HepG2 (cell line): ENCODE data around the gene HAT1. TPM values are rescaled to one million over a fixed set of nuclear protein-coding genes. Genes with fewer than 3 reads are reported as not detected.

Experiments
- AHR ChIP-seq: IDR thresholded peaks from 2 replicates; pipeline ENCODE4 v1.6.1; 2018; ENCODE audit warnings: missing genetic modification reagents, missing compliant biosample characterization
- DPF2 ChIP-seq: sonication (generic); formaldehyde crosslinking; IDR thresholded peaks from 2 replicates; pipeline ENCODE4 v1.4.0; 2020; ENCODE audit warnings: mild to moderate bottlenecking, low read depth, missing genetic modification reagents, borderline replicate concordance
- FIP1L1 ChIP-seq: fragments of 200-400 bp; formaldehyde crosslinking; IDR thresholded peaks from 2 replicates; pipeline ENCODE4 v1.6.1; 2018; ENCODE audit warnings: low read depth, mild to moderate bottlenecking, low read length, moderate library complexity, borderline replicate concordance; ENCODE audit not compliant: insufficient read depth
- GPBP1L1 ChIP-seq: sonication (generic); formaldehyde crosslinking; IDR thresholded peaks from 2 replicates; pipeline ENCODE4 v1.5.0; 2020; ENCODE audit warnings: mild to moderate bottlenecking, missing genetic modification reagents
- HES4 ChIP-seq: sonication (generic); formaldehyde crosslinking; IDR thresholded peaks from 2 replicates; pipeline ENCODE4 v1.9.0; 2021; ENCODE audit warnings: mild to moderate bottlenecking, missing genetic modification reagents, borderline replicate concordance
- JARID2 ChIP-seq: sonication (generic); formaldehyde crosslinking; IDR thresholded peaks from 2 replicates; pipeline ENCODE4 v1.8.1; 2023; ENCODE audit warnings: missing genetic modification reagents, inconsistent platforms; ENCODE audit not compliant: insufficient replicate concordance
- KMT2B ChIP-seq: IDR thresholded peaks from 2 replicates; pipeline ENCODE4 v1.6.1; 2016; ENCODE audit warnings: missing genetic modification reagents, missing compliant biosample characterization
- NAIF1 ChIP-seq: sonication (generic); formaldehyde crosslinking; IDR thresholded peaks from 2 replicates; pipeline ENCODE4 v1.5.0; 2020; ENCODE audit warnings: mild to moderate bottlenecking, missing genetic modification reagents, borderline replicate concordance
- PHF5A ChIP-seq: IDR thresholded peaks from one replicate; pipeline ENCODE4 v1.6.1; 2018; ENCODE audit warnings: low read depth, missing genetic modification reagents; ENCODE audit not compliant: unreplicated experiment
- POLR2G ChIP-seq: fragments of 200-400 bp; formaldehyde crosslinking; IDR thresholded peaks from 2 replicates; pipeline ENCODE4 v1.6.1; 2018; ENCODE audit warnings: mild to moderate bottlenecking, low read depth, low read length, moderate library complexity
- PREB ChIP-seq: sonication (generic); formaldehyde crosslinking; IDR thresholded peaks from 2 replicates; pipeline ENCODE4 v1.4.0; 2020; ENCODE audit warnings: missing genetic modification reagents
- ZBTB46 ChIP-seq: sonication (generic); formaldehyde crosslinking; IDR thresholded peaks from 2 replicates; pipeline ENCODE4 v1.4.0; 2020; ENCODE audit warnings: mild to moderate bottlenecking, missing genetic modification reagents, borderline replicate concordance
- ZGPAT ChIP-seq: IDR thresholded peaks from 2 replicates; pipeline ENCODE4 v1.6.1; 2016; ENCODE audit warnings: mild to moderate bottlenecking
- ZNF160 ChIP-seq: sonication (generic); formaldehyde crosslinking; IDR thresholded peaks from 2 replicates; pipeline ENCODE4 v1.8.0; 2022; ENCODE audit warnings: mild to moderate bottlenecking, inconsistent platforms, missing genetic modification reagents
- ZNF484 ChIP-seq: sonication (generic); formaldehyde crosslinking; IDR thresholded peaks from 2 replicates; pipeline ENCODE4 v1.5.1; 2020; ENCODE audit warnings: mild to moderate bottlenecking, low read depth, missing genetic modification reagents, borderline replicate concordance
- ZNF513 ChIP-seq: sonication (generic); formaldehyde crosslinking; conservative IDR thresholded peaks from 2 replicates; pipeline ENCODE4 v1.5.0; 2020; ENCODE audit warnings: missing genetic modification reagents
- ZNF569 ChIP-seq: sonication (generic); formaldehyde crosslinking; IDR thresholded peaks from 2 replicates; pipeline ENCODE4 v1.5.0; 2020; ENCODE audit warnings: mild to moderate bottlenecking, missing genetic modification reagents, moderate library complexity, borderline replicate concordance
- ZNF597 ChIP-seq: sonication (generic); formaldehyde crosslinking; IDR thresholded peaks from 2 replicates; pipeline ENCODE4 v1.5.0; 2020; ENCODE audit warnings: missing genetic modification reagents
- ZNF761 ChIP-seq: sonication (generic); formaldehyde crosslinking; conservative IDR thresholded peaks from 2 replicates; pipeline ENCODE4 v1.4.0; 2020; ENCODE audit warnings: mild to moderate bottlenecking, missing genetic modification reagents
- polyA plus RNA-seq, 8 experiments: library from polyadenylated mRNA; depleted of rRNA in 3 of 8; stranded (reverse) in 7 of 8; unstranded in 1 of 8; fragments of >200 nt; fragmentation: Illumina TruSeq in 4 of 8; extraction: Trizol in 4 of 8; gene quantifications; 2 replicates each; pipeline versions ENCODE4 v1.2.1 to v1.2.3, GENCODE V29; 2011 to 2016; ENCODE audit warnings: low read depth in 4 of 8, missing spikeins in 1 of 8, mixed read lengths in 1 of 8; ENCODE audit not compliant: insufficient read depth in 1 of 8
- total RNA-seq, 5 experiments: library from RNA; depleted of rRNA; stranded (reverse); fragments of >200 nt; fragmentation: Illumina TruSeq; extraction: Trizol; gene quantifications; 2 replicates each; pipeline ENCODE4 v1.2.3, GENCODE V29; 2016; ENCODE audit warnings: low read depth in 1 of 5

The HAT1 gene
- total and polyA plus RNA-seq, 2 of the 13 experiments (the other 11 are each of a cell fraction or from before 2014, with no cell fraction given), result 45.4 to 119 TPM

- TF ChIP-seq GPBP1L1 (CRISPR knock-in tag) (no peak), ZNF761 (CRISPR knock-in tag) (0 out of 2 replicates have a peak, but pooled peaks have one; percentile 55), NAIF1 (CRISPR knock-in tag) (no peak), FIP1L1 (no peak), AHR (CRISPR knock-in tag) (no peak), PREB (CRISPR knock-in tag) (no peak), ZBTB46 (0 out of 2 replicates have a peak, but pooled peaks have one; percentile 42), PHF5A (CRISPR knock-in tag) (peak; percentile 15), ZNF484 (CRISPR knock-in tag) (no peak), DPF2 (CRISPR knock-in tag) (no peak), ZNF597 (CRISPR knock-in tag) (no peak), HES4 (CRISPR knock-in tag) (0 out of 2 replicates have a peak, but pooled peaks have one; percentile 13), ZNF160 (no peak), ZGPAT (CRISPR knock-in tag) (peak; percentile 51; the same call in 1 of the 2 replicates), ZNF513 (CRISPR knock-in tag) (no peak), KMT2B (peak; percentile 55; the same call in 1 of the 2 replicates), POLR2G (peak; percentile 83), ZNF569 (CRISPR knock-in tag) (no peak), JARID2 (CRISPR knock-in tag) (no peak)
Measured at GRCh38 chr2:171893824-171894611, 28.2 kb upstream of the HAT1 start, which contains the start of gene SLC25A12 (continued).
